Spleen (tissue), 11 donors: Measurements from ENCODE around the gene ZBTB17. TPM values are rescaled to one million over a fixed set of nuclear protein-coding genes. Genes with fewer than 3 reads are reported as not detected.
"Not testable (repeated sequence)": the region's sequence is repeated elsewhere in the genome, so short reads cannot be mapped to it uniquely, and the experiment has no call there.

Source experiments
- DNase-seq: peaks from one replicate; pipeline ENCODE4 v3.0.0-alpha.2; 2020
- H3K27ac ChIP-seq, 8 donors: fragments of 200-600 bp; sonication (generic) in 7 of 8; 1 replicate in 4 of 8; 2 replicates in 4 of 8; pipeline versions ENCODE4 v1.5.0 to v1.8.0; 2016 to 2021; ENCODE audit warnings: inconsistent platforms in 4 of 8, mild to moderate bottlenecking in 4 of 8, moderate library complexity in 1 of 8
- H3K27me3 ChIP-seq, 7 donors: fragments of 200-600 bp; sonication (generic) in 6 of 7; replicated peaks in 1 of 7; 1 replicate in 4 of 7; 2 replicates in 3 of 7; pipeline versions ENCODE4 v1.5.0 to v1.8.0; 2016 to 2021; ENCODE audit warnings: inconsistent platforms in 3 of 7, mild to moderate bottlenecking in 1 of 7
- H3K36me3 ChIP-seq, 6 donors: fragments of 200-600 bp; sonication (generic) in 5 of 6; 1 replicate in 4 of 6; 2 replicates in 2 of 6; pipeline versions ENCODE4 v1.5.0 to v1.8.0; 2016 to 2021; ENCODE audit warnings: inconsistent platforms in 2 of 6
- H3K4me1 ChIP-seq, 6 donors: fragments of 200-600 bp; sonication (generic) in 5 of 6; 1 replicate in 3 of 6; 2 replicates in 3 of 6; pipeline versions ENCODE4 v1.5.0 to v1.8.0; 2016 to 2021; ENCODE audit warnings: inconsistent platforms in 3 of 6
- H3K4me3 ChIP-seq, 8 donors: fragments of 200-600 bp; sonication (generic) in 7 of 8; 1 replicate in 4 of 8; 2 replicates in 4 of 8; pipeline versions ENCODE4 v1.5.0 to v1.8.0; 2016 to 2021; ENCODE audit warnings: inconsistent platforms in 4 of 8, mild to moderate bottlenecking in 4 of 8, moderate library complexity in 2 of 8
- H3K9me3 ChIP-seq, 8 donors: fragments of 200-600 bp; sonication (generic) in 7 of 8; 1 replicate in 4 of 8; 2 replicates in 4 of 8; pipeline versions ENCODE4 v1.5.0 to v1.8.0; 2016 to 2021; ENCODE audit warnings: inconsistent platforms in 4 of 8
- POLR2A ChIP-seq, 3 donors: fragments of 450-650 bp; IDR thresholded peaks; one replicate each; pipeline ENCODE4 v1.5.1; 2017; ENCODE audit warnings: antibody characterized with exemption in 3 of 3, mild to moderate bottlenecking in 1 of 3
- POLR2AphosphoS5 ChIP-seq, 3 donors: sonication (generic); formaldehyde crosslinking; IDR thresholded peaks; one replicate each; pipeline ENCODE4 v1.5.1; 2017; ENCODE audit warnings: antibody characterized with exemption in 3 of 3
- WGBS, 5 donors: extraction: QIAGEN DNeasy Blood & Tissue Kit in 3 of 5; methylation state at CpG; one replicate each; pipeline versions ENCODE4 v1.1.5 to v1.1.7; 2013 to 2018; 5-methylcytosine and 5-hydroxymethylcytosine counted together
- intact Hi-C: fragments of 100-400 bp; cut with DNase I; formaldehyde crosslinking; loops from one replicate; pipeline ENCODE4 v1.15.0; 2023; ENCODE audit warnings: low total_unique reads
- polyA plus RNA-seq, 3 donors: library from polyadenylated mRNA; stranded (reverse); fragments of 200-250 nt; gene quantifications; one replicate each; pipeline ENCODE4 v1.2.1, GENCODE V29; 2013
- total RNA-seq, 7 donors: library from RNA; depleted of rRNA in 3 of 7; stranded (reverse); fragments of >200 nt in 3 of 7; fragmentation: NEBNext Ultra II Directional in 4 of 7; extraction: Animal tissue kit (Norgen Biotek cat#: 25700) in 4 of 7; gene quantifications; one replicate each; pipeline versions ENCODE4 v1.1.0 to v1.2.1, GENCODE V29; 2016 to 2021
- TF ChIP-seq, protein P1 (sequence below), 11 experiments: fragments of 200-600 bp in 7 of 11; fragments of 450-650 bp in 4 of 11; sonication (generic) in 4 of 11; IDR thresholded peaks in 8 of 11; conservative IDR thresholded peaks in 3 of 11; 1 replicate in 7 of 11; 2 replicates in 4 of 11; pipeline versions ENCODE4 v1.4.0 to v1.8.0; 2016 to 2021; ENCODE audit warnings: antibody characterized with exemption in 11 of 11, inconsistent platforms in 4 of 11, mild to moderate bottlenecking in 1 of 11
- donor health status: healthy with polysubstance abuse.
- donor health status: DM: no; HTN: no; CAD: no; lungs with moderate emphysema.
- donor health status: DM: no; HTN: no; CAD: no.
- donor health status: Bipolar disorder and iron deficiency.
- donor health status: healthy.
- donor health status: DM: no; HTN: no; CAD: no.
- donor health status: DM: yes; HTN: yes; CAD: no.

ZBTB17 gene
- total and polyA plus RNA-seq, 10 donors, result 36.8 to 139 (median 53.4) TPM

DNA sequence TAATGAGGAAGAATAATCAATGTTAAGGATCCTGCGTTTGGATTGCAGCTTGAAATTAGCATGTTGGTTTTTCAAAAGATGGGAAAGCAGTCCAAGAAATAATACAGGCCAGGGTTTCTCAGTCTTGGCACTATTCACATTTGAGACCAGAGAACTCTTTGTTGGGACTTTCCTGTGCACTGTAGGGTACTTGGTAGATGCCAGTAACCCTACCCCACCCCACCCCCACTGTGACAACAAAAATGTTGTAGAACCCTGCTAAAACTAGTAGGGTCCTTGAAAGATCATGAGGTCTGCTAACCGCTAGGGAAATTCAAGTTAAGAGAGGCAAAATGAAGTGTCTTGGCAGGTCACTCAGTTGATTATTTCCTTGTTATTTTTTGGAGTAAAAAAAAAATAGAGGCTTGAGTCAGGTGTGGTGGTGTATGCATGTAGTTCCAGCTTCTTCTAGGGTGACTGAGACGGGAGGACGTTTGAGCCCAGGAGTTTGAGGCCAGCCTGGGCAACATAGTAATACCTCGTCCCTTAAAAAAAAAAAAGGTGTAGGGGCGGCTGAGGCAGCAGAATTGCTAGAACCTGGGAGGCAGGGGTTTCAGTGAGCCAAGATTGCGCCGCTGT, 75.1 kb downstream of the ZBTB17 start:
- WGBS, 5 donors, result 81 to 86% (median 86%) methylated on average over 8 of the region's 8 CpGs
- TF ChIP-seq, protein P1, sequence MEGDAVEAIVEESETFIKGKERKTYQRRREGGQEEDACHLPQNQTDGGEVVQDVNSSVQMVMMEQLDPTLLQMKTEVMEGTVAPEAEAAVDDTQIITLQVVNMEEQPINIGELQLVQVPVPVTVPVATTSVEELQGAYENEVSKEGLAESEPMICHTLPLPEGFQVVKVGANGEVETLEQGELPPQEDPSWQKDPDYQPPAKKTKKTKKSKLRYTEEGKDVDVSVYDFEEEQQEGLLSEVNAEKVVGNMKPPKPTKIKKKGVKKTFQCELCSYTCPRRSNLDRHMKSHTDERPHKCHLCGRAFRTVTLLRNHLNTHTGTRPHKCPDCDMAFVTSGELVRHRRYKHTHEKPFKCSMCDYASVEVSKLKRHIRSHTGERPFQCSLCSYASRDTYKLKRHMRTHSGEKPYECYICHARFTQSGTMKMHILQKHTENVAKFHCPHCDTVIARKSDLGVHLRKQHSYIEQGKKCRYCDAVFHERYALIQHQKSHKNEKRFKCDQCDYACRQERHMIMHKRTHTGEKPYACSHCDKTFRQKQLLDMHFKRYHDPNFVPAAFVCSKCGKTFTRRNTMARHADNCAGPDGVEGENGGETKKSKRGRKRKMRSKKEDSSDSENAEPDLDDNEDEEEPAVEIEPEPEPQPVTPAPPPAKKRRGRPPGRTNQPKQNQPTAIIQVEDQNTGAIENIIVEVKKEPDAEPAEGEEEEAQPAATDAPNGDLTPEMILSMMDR (IDR thresholded peaks at IDR 0.05 in 8 of 11, conservative IDR thresholded peaks at IDR 0.05 in 3 of 11), result no peak
- TF ChIP-seq POLR2AphosphoS5 (IDR thresholded peaks at IDR 0.05), result no peak
- no peak for TF ChIP-seq POLR2A (IDR thresholded peaks at IDR 0.05)
- DNase-seq, result no peak
- Histone ChIP-seq H3K4me3 (no peak overlapping the region), H3K9me3 (no peaks in the 10 kb centered on the region), H3K27me3 (no peaks in the 10 kb centered on the region), H3K27ac (peak overlapping the region in 1 of 8 donors; percentile 20), H3K4me1 (peaks cover 2 to 79% (median 26%) of the 10 kb centered on the region in 6 donors), H3K36me3 (peaks cover 0 to 38% (median 8%) of the 10 kb centered on the region in 6 donors)
- intact Hi-C loops, result loop anchor here (10.0 kb wide), 1 partner anchor 86 kb away; no protein-coding TSS in a partner anchor

DNA sequence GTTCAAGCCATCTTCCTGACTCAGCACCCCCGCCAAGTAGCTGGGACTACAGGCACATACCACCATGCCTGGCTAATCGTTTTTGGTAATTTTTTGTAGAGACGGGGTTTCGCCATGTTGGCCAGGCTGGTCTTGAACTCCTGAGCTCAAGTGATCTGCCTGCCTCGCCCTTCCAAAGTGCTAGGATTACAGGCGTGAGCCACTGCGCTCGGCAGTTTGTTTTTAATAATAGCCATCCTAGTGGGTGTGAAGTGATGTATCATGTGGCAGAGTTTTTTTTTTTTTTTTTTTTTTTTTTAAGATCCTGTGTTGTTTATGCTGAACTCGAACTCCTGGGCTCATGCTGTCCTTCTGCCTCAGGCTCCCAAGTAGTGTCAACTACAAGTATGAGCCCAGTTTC, 76.6 kb downstream of the ZBTB17 start:
- intact Hi-C loops, result no loop called here
- no peaks in the 10 kb centered on the region for H3K9me3 ChIP-seq
- DNase-seq, result no peak
- H3K27me3 ChIP-seq, result no peaks in the 10 kb centered on the region
- no peak overlapping the region for H3K27ac ChIP-seq
- no peak overlapping the region for H3K4me3 ChIP-seq
- no peak for TF ChIP-seq POLR2A (IDR thresholded peaks at IDR 0.05)
- no peak for TF ChIP-seq POLR2AphosphoS5 (IDR thresholded peaks at IDR 0.05)
- TF ChIP-seq, protein P1 (IDR thresholded peaks at IDR 0.05 in 8 of 11, conservative IDR thresholded peaks at IDR 0.05 in 3 of 11), result no peak
- peaks cover 0 to 40% (median 4%) of the 10 kb centered on the region in 6 donors for H3K36me3 ChIP-seq
- WGBS, 5 donors, result 92 to 96% (median 95%) methylated on average over 9 of the region's 9 CpGs
- H3K4me1 ChIP-seq, result peaks cover 0 to 82% (median 29%) of the 10 kb centered on the region in 6 donors

- H3K9me3 ChIP-seq, intact Hi-C loops, DNase-seq, H3K27me3 ChIP-seq, H3K27ac ChIP-seq, H3K4me3 ChIP-seq: not testable (repeated sequence)
- H3K4me1 ChIP-seq, result peaks cover 4 to 83% (median 38%) of the 10 kb centered on the region in 6 donors
- 94 to 97% (median 97%) methylated on average over 19 to 20 of the region's 20 CpGs for WGBS, 5 donors
- H3K36me3 ChIP-seq, result peaks cover 0 to 40% (median 4%) of the 10 kb centered on the region in 6 donors
Measured at GRCh38 chr1:15896841-15897610, 78.9 kb downstream of the ZBTB17 start.

- Histone ChIP-seq H3K27me3 (no peaks in the 10 kb centered on the region), H3K27ac (no peak overlapping the region), H3K4me1 (peaks cover 4 to 78% (median 26%) of the 10 kb centered on the region in 6 donors), H3K9me3 (no peaks in the 10 kb centered on the region), H3K4me3 (no peak overlapping the region), H3K36me3 (peaks cover 0 to 53% (median 4%) of the 10 kb centered on the region in 6 donors)
- TF ChIP-seq POLR2A (IDR thresholded peaks at IDR 0.05), result no peak
- TF ChIP-seq, protein P1 (IDR thresholded peaks at IDR 0.05 in 8 of 11, conservative IDR thresholded peaks at IDR 0.05 in 3 of 11), result no peak
- no peak for TF ChIP-seq POLR2AphosphoS5 (IDR thresholded peaks at IDR 0.05)
- no peak for DNase-seq
- intact Hi-C loops, result no loop called here
Measured at GRCh38 chr1:15895233-15895632, 80.7 kb downstream of the ZBTB17 start.

GRCh38 chr1:15892857-15893599, 82.9 kb downstream of the ZBTB17 start:
- H3K36me3 ChIP-seq, result peaks cover 0 to 47% (median 0%) of the 10 kb centered on the region in 6 donors
- 69 to 81% (median 80%) methylated on average over 6 of the region's 6 CpGs for WGBS, 5 donors

More at GRCh38 chr1:15892857-15893599, 82.9 kb downstream of the ZBTB17 start:
- DNase-seq, H3K4me3 ChIP-seq, intact Hi-C loops, H3K27me3 ChIP-seq, H3K9me3 ChIP-seq: not testable (repeated sequence)
- Histone ChIP-seq H3K4me1 (peaks cover 4 to 85% (median 25%) of the 10 kb centered on the region in 6 donors), H3K27ac (peak overlapping the region in 6 of 8 donors; percentile 16 to 67 (median 43))
